ENCODE results near the gene CRELD1. TPM values are rescaled to one million over a fixed set of nuclear protein-coding genes. Genes with fewer than 3 reads are reported as not detected.
A peak's percentile ranks its signal among the peaks of the same experiment; 100 is the strongest.

Gene CRELD1
- total and polyA plus RNA-seq, 9 of the 15 experiments (the other 6 are each of a cell fraction or from before 2014, with no cell fraction given): 3.3 to 25.8 (median 16.5) TPM

DNA sequence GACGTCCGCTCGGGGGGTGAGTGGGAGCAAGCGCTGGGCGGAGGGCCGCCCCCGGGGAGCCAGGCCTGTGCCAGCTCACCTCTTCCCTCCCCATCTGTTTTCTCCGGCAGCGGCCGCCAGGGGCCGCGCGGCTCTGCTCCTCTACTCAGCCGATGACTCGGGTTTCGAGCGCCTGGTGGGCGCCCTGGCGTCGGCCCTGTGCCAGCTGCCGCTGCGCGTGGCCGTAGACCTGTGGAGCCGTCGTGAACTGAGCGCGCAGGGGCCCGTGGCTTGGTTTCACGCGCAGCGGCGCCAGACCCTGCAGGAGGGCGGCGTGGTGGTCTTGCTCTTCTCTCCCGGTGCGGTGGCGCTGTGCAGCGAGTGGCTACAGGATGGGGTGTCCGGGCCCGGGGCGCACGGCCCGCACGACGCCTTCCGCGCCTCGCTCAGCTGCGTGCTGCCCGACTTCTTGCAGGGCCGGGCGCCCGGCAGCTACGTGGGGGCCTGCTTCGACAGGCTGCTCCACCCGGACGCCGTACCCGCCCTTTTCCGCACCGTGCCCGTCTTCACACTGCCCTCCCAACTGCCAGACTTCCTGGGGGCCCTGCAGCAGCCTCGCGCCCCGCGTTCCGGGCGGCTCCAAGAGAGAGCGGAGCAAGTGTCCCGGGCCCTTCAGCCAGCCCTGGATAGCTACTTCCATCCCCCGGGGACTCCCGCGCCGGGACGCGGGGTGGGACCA, 632 bp upstream of the CRELD1 start (continued):
- TF ChIP-seq, protein P1, sequence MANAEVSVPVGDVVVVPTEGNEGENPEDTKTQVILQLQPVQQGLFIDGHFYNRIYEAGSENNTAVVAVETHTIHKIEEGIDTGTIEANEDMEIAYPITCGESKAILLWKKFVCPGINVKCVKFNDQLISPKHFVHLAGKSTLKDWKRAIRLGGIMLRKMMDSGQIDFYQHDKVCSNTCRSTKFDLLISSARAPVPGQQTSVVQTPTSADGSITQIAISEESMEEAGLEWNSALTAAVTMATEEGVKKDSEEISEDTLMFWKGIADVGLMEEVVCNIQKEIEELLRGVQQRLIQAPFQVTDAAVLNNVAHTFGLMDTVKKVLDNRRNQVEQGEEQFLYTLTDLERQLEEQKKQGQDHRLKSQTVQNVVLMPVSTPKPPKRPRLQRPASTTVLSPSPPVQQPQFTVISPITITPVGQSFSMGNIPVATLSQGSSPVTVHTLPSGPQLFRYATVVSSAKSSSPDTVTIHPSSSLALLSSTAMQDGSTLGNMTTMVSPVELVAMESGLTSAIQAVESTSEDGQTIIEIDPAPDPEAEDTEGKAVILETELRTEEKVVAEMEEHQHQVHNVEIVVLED (CRISPR knock-in tag; IDR thresholded peaks at IDR 0.05): no peak; the same call in none of the 2 replicates
- TF ChIP-seq TRIM28 (IDR thresholded peaks at IDR 0.05) (no peak), TAL1 (IDR thresholded peaks at IDR 0.05) (no peak), HOXB6 (CRISPR knock-in tag; IDR thresholded peaks at IDR 0.05; ENCODE audit: borderline replicate concordance) (no peak), ZZZ3 (IDR thresholded peaks at IDR 0.05) (no peak), NFIX (CRISPR knock-in tag; IDR thresholded peaks at IDR 0.05; ENCODE audit: low read depth) (peak; percentile 26; the same call in 1 of the 2 replicates), SRSF7 (optimal IDR thresholded peaks at IDR 0.05; ENCODE audit: low read depth, low read length) (no peak), FUS (optimal IDR thresholded peaks at IDR 0.05; ENCODE audit: low read depth, low read length) (peak; percentile 32), CBFA2T3 (IDR thresholded peaks at IDR 0.05) (no peak), OTX1 (CRISPR knock-in tag; IDR thresholded peaks at IDR 0.05) (no peak), IRF9 (tag; IDR thresholded peaks at IDR 0.05) (no peak), ZBTB1 (CRISPR knock-in tag; IDR thresholded peaks at IDR 0.05; ENCODE audit: borderline replicate concordance, low read depth) (peak; percentile 55; the same call in 1 of the 2 replicates), ZNF274 (IDR thresholded peaks at IDR 0.05; ENCODE audit: borderline replicate concordance, low read depth, low read length) (no peak), ZNF354B (CRISPR knock-in tag; IDR thresholded peaks at IDR 0.05) (no peak), ZFPM2 (CRISPR knock-in tag; IDR thresholded peaks at IDR 0.05) (no peak), SIRT6 (IDR thresholded peaks at IDR 0.05; ENCODE audit: low read depth, low read length) (no peak), ZNF668 (CRISPR knock-in tag; IDR thresholded peaks at IDR 0.05) (no peak), SMARCA4 (IDR thresholded peaks at IDR 0.05) (no peak), NR2F6 (CRISPR knock-in tag; IDR thresholded peaks at IDR 0.05) (no peak), ZNF551 (CRISPR knock-in tag; IDR thresholded peaks at IDR 0.05) (no peak), PHF21A (IDR thresholded peaks at IDR 0.05; ENCODE audit: borderline replicate concordance, low read depth) (no peak; the same call in 1 of the 2 replicates), SMARCC2 (IDR thresholded peaks at IDR 0.05; ENCODE audit: low read depth) (no peak), ZNF778 (CRISPR knock-in tag; IDR thresholded peaks at IDR 0.05) (no peak), HMG20A (CRISPR knock-in tag; conservative IDR thresholded peaks at IDR 0.05) (no peak), ZNF431 (CRISPR knock-in tag; IDR thresholded peaks at IDR 0.05) (no peak), HLTF (IDR thresholded peaks at IDR 0.05) (no peak)
- TF ChIP-seq, protein P2, sequence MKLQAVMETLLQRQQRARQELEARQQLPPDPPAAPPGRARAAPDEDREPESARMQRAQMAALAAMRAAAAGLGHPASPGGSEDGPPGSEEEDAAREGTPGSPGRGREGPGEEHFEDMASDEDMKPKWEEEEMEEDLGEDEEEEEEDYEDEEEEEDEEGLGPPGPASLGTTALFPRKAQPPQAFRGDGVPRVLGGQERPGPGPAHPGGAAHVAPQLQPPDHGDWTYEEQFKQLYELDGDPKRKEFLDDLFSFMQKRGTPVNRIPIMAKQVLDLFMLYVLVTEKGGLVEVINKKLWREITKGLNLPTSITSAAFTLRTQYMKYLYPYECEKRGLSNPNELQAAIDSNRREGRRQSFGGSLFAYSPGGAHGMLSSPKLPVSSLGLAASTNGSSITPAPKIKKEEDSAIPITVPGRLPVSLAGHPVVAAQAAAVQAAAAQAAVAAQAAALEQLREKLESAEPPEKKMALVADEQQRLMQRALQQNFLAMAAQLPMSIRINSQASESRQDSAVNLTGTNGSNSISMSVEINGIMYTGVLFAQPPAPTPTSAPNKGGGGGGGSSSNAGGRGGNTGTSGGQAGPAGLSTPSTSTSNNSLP (IDR thresholded peaks at IDR 0.05; ENCODE audit: borderline replicate concordance, low read depth, low read length): no peak
- TF ChIP-seq, protein P3, sequence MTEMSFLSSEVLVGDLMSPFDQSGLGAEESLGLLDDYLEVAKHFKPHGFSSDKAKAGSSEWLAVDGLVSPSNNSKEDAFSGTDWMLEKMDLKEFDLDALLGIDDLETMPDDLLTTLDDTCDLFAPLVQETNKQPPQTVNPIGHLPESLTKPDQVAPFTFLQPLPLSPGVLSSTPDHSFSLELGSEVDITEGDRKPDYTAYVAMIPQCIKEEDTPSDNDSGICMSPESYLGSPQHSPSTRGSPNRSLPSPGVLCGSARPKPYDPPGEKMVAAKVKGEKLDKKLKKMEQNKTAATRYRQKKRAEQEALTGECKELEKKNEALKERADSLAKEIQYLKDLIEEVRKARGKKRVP (CRISPR knock-in tag; IDR thresholded peaks at IDR 0.05): no peak
